ENCODE measurements around the gene ERN1.

DNA sequence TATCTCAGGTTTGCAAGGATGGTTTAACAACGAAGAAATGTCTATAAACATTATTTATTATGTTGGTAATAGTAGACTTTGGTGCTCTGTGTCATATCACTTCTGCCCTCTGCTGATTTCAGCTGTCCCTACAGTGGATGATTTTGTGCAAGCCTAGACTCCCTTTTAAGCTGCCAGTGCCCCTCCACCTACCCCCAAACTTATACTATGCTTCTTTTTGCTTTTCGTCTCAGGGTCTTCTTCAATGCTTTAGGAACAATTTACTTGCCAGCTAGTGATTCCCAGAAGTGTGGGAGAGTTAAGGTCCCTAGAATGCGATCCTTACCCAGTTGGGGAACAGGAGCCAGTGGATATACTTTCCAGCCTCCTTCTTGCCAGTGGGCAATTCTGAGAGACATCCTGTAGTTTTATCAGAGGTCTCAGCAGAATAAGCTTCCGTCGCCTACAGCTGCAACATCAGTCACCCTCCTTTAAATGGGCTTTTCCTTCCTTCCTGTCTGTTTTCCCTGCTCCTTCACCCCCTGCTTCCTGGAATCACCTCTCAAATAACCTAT, 113.6 kb downstream of the ERN1 start:
- TF ChIP-seq POLR2AphosphoS5 (IDR thresholded peaks at IDR 0.05; ENCODE audit: borderline replicate concordance, low read depth, low read length) (no peak), EZH2 (IDR thresholded peaks at IDR 0.05) (no peak), FOXP2 (optimal IDR thresholded peaks at IDR 0.05; ENCODE audit: control extremely low read depth, extremely low read length, insufficient read depth) (no peak)
